Stomach (tissue), 9 donors: ENCODE measurements around the gene UFSP2. TPM values are rescaled to one million over a fixed set of nuclear protein-coding genes. Genes with fewer than 3 reads are reported as not detected.

Experiments used
- DNase-seq, 2 donors: peaks; one replicate each; pipeline versions ENCODE4 v3.0.0 to v3.0.0-alpha.2; 2013 to 2019
- H3K27ac ChIP-seq, 5 donors: fragments of 200-600 bp in 4 of 5; sonication (generic) in 4 of 5; one replicate each; pipeline ENCODE4 v1.5.1; 2013 to 2019; ENCODE audit warnings: mild to moderate bottlenecking in 1 of 5, moderate library complexity in 1 of 5
- H3K27me3 ChIP-seq, 3 donors: fragments of 200-600 bp; sonication (generic); one replicate each; pipeline ENCODE4 v1.5.1; 2017 to 2019; ENCODE audit warnings: mixed run types in 1 of 3
- H3K36me3 ChIP-seq, 4 donors: fragments of 200-600 bp; sonication (generic); 1 replicate in 3 of 4; 2 replicates in 1 of 4; pipeline ENCODE4 v1.5.1; 2016 to 2019
- H3K4me1 ChIP-seq, 4 donors: fragments of 200-600 bp; sonication (generic); one replicate each; pipeline ENCODE4 v1.5.1; 2016 to 2019
- H3K4me3 ChIP-seq, 4 donors: fragments of 200-600 bp; sonication (generic) in 3 of 4; one replicate each; pipeline ENCODE4 v1.5.1; 2016 to 2019; ENCODE audit warnings: mild to moderate bottlenecking in 1 of 4
- H3K9me3 ChIP-seq, 4 donors: fragments of 200-600 bp; sonication (generic); one replicate each; pipeline ENCODE4 v1.5.1; 2016 to 2019
- EP300 ChIP-seq: sonication (generic); formaldehyde crosslinking; IDR thresholded peaks from one replicate; pipeline ENCODE4 v1.6.1; 2017; ENCODE audit warnings: antibody characterized with exemption
- POLR2A ChIP-seq, 4 donors: fragments of 450-650 bp; IDR thresholded peaks; one replicate each; pipeline ENCODE4 v1.6.1; 2016; ENCODE audit warnings: antibody characterized with exemption in 4 of 4, control low read depth in 2 of 4, mild to moderate bottlenecking in 1 of 4, moderate library complexity in 1 of 4
- POLR2AphosphoS5 ChIP-seq, 3 donors: sonication (generic); formaldehyde crosslinking; IDR thresholded peaks; one replicate each; pipeline ENCODE4 v1.6.1; 2016; ENCODE audit warnings: antibody characterized with exemption in 3 of 3
- WGBS, 5 donors: extraction: QIAGEN DNeasy Blood & Tissue Kit in 3 of 5; methylation state at CpG; one replicate each; pipeline versions ENCODE4 v1.1.5 to v1.1.7; 2013 to 2018; 5-methylcytosine and 5-hydroxymethylcytosine counted together
- intact Hi-C: fragments of 100-400 bp; cut with DNase I; formaldehyde crosslinking; loops from one replicate; pipeline ENCODE4 v1.15.1; 2023; ENCODE audit warnings: low total_unique reads
- polyA plus RNA-seq, 3 donors: library from polyadenylated mRNA; stranded (reverse); fragments of 200-250 nt; gene quantifications; one replicate each; pipeline ENCODE4 v1.2.3, GENCODE V29; 2013
- total RNA-seq, 5 donors: library from RNA; depleted of rRNA; stranded (reverse); fragments of >200 nt; gene quantifications; one replicate each; pipeline versions ENCODE4 v1.1.0 to v1.2.3, GENCODE V29; 2014 to 2016
- TF ChIP-seq, protein P1 (sequence below), 7 experiments: fragments of 450-650 bp in 4 of 7; fragments of 200-600 bp in 3 of 7; sonication (generic) in 3 of 7; IDR thresholded peaks; one replicate each; pipeline ENCODE4 v1.5.1; 2016 to 2019; ENCODE audit warnings: antibody characterized with exemption in 7 of 7, control low read depth in 2 of 7, mild to moderate bottlenecking in 1 of 7
- donor health status: healthy with polysubstance abuse.
- donor health status: Bipolar disorder and iron deficiency.
- donor health status: healthy.

Gene UFSP2
- total and polyA plus RNA-seq, 8 donors: 12.3 to 56.2 (median 20.4) TPM; not detected in 1

DNA sequence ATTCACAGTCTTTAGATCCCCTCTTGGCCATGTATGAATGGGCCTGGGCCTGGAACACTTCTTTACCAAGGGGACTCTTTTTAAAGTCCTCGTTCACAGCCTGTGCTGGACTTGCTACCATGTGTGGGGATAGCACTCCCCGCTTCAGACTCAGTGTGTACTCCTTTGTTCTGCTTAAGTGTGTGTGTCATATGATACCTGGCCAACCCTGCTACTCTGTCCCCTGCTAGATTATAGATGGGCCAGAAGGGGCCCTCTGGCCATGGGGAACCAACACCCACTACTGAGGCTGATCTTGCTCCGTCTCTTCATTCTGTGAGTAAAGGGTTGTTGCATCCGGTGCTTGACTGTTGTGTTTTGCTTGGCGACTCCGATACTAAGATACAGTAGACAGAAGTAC is 37.8 kb upstream of the UFSP2 start:
- peaks cover 0 to 9% (median 5%) of the 10 kb centered on the region in 4 donors for H3K4me1 ChIP-seq
- peaks cover 0 to 4% (median 0%) of the 10 kb centered on the region in 4 donors for H3K36me3 ChIP-seq
- no peak for DNase-seq
- H3K27me3 ChIP-seq: no peaks in the 10 kb centered on the region
- no peaks in the 10 kb centered on the region for H3K9me3 ChIP-seq
- no peak overlapping the region for H3K27ac ChIP-seq
- no peak overlapping the region for H3K4me3 ChIP-seq
- TF ChIP-seq, protein P1, sequence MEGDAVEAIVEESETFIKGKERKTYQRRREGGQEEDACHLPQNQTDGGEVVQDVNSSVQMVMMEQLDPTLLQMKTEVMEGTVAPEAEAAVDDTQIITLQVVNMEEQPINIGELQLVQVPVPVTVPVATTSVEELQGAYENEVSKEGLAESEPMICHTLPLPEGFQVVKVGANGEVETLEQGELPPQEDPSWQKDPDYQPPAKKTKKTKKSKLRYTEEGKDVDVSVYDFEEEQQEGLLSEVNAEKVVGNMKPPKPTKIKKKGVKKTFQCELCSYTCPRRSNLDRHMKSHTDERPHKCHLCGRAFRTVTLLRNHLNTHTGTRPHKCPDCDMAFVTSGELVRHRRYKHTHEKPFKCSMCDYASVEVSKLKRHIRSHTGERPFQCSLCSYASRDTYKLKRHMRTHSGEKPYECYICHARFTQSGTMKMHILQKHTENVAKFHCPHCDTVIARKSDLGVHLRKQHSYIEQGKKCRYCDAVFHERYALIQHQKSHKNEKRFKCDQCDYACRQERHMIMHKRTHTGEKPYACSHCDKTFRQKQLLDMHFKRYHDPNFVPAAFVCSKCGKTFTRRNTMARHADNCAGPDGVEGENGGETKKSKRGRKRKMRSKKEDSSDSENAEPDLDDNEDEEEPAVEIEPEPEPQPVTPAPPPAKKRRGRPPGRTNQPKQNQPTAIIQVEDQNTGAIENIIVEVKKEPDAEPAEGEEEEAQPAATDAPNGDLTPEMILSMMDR (IDR thresholded peaks at IDR 0.05): no peak
- no peak for TF ChIP-seq EP300
- TF ChIP-seq POLR2AphosphoS5 (IDR thresholded peaks at IDR 0.05): no peak
- no peak for TF ChIP-seq POLR2A (IDR thresholded peaks at IDR 0.05)
- intact Hi-C loops: no loop called here
- WGBS, 5 donors: 88 to 93% (median 91%) methylated on average over 6 of the region's 6 CpGs

DNA sequence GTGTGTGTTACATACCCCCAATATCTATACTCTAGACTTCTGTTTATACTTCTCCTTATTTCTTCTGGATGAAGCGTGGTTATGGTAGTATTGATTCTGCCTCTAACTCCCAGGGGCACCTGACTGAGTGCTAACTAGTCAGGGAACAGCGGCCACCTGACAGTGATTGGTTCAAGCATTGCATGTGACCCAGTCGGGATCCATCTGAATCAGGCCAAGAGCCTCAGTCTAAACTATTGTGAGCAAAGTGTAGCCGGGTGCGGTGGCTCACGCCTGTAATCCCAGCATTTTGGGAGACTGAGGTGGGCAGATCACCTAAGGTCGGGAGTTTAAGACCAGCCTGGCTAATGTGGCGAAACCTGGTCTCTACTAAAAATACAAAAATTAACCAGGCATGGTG is 35.8 kb upstream of the UFSP2 start:
- 85 to 98% (median 95%) methylated on average over 8 of the region's 8 CpGs for WGBS, 5 donors
- intact Hi-C loops: no loop called here

DNA sequence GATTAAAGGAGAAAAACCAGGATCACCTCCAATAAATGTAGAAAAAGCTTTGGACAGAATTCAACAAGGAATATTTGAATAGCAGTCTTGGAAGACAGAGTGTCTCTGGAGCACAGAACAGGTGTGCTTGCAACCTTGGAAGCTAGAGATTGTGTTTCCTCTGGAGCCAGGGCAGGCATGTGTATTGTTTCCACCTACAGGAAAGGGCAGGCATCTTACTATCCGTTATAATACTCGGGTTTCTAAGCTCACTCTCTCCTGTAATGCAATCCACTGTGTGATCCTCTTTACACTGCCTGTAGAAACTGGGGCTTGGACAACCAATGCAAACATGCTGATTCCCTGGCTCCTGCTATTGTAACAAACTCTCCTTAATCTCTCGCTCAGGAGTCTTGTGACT is 31.4 kb upstream of the UFSP2 start:
- no peak overlapping the region for H3K4me3 ChIP-seq
- intact Hi-C loops: no loop called here
- DNase-seq: no peak
- no peak overlapping the region for H3K27ac ChIP-seq
- TF ChIP-seq POLR2A (IDR thresholded peaks at IDR 0.05) (no peak), POLR2AphosphoS5 (IDR thresholded peaks at IDR 0.05) (no peak), EP300 (no peak)
- TF ChIP-seq, protein P1 (IDR thresholded peaks at IDR 0.05): no peak
- no peaks in the 10 kb centered on the region for H3K27me3 ChIP-seq
- 23 to 42% (median 28%) methylated on average over 3 of the region's 3 CpGs for WGBS, 5 donors
- H3K4me1 ChIP-seq: no peaks in the 10 kb centered on the region
- H3K36me3 ChIP-seq: peaks cover 0 to 4% (median 0%) of the 10 kb centered on the region in 4 donors
- no peaks in the 10 kb centered on the region for H3K9me3 ChIP-seq

More for the DNA sequence above, 35.8 kb upstream of the UFSP2 start:
- Histone ChIP-seq H3K27me3 (no peaks in the 10 kb centered on the region), H3K9me3 (no peaks in the 10 kb centered on the region), H3K4me3 (no peak overlapping the region), H3K4me1 (peaks cover 0 to 9% (median 5%) of the 10 kb centered on the region in 4 donors), H3K27ac (no peak overlapping the region), H3K36me3 (peaks cover 0 to 4% (median 0%) of the 10 kb centered on the region in 4 donors)
- DNase-seq: no peak
- TF ChIP-seq EP300: no peak
- no peak for TF ChIP-seq POLR2A (IDR thresholded peaks at IDR 0.05)
- TF ChIP-seq, protein P1 (IDR thresholded peaks at IDR 0.05): no peak
- no peak for TF ChIP-seq POLR2AphosphoS5 (IDR thresholded peaks at IDR 0.05)

DNA sequence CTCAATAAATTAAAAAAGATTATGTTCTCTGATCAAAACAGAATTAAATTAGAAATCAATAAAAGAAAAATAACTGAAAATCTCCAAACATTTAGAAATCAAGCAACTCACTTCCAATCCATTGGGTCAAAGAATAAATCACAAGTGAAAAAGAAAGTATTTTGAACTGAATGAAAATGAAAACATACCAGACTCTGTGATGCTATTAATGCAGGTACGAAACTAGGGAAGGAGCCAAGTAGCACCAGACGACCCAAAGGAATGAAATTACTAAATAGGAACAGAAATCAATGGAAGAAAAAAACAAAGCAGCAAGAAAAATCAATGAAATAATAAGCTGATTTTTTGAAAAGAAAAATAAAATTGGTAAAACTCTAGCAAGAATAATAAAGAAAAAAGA is 30.4 kb upstream of the UFSP2 start:
- H3K4me3 ChIP-seq: no peak overlapping the region
- H3K27ac ChIP-seq: no peak overlapping the region
- DNase-seq: no peak
- TF ChIP-seq EP300 (no peak), POLR2AphosphoS5 (IDR thresholded peaks at IDR 0.05) (no peak), POLR2A (IDR thresholded peaks at IDR 0.05) (no peak)
- TF ChIP-seq, protein P1 (IDR thresholded peaks at IDR 0.05): no peak
- no peaks in the 10 kb centered on the region for H3K9me3 ChIP-seq
- no peaks in the 10 kb centered on the region for H3K27me3 ChIP-seq
- 43 to 57% (median 43%) methylated on average over 2 of the region's 2 CpGs for WGBS, 5 donors
- H3K4me1 ChIP-seq: no peaks in the 10 kb centered on the region
- intact Hi-C loops: no loop called here
- H3K36me3 ChIP-seq: peaks cover 0 to 4% (median 0%) of the 10 kb centered on the region in 4 donors
